ENCODE results near the gene TMEM179B. TPM values are rescaled to one million over a fixed set of nuclear protein-coding genes. Genes with fewer than 3 reads are reported as not detected.

Gene TMEM179B
- total and polyA plus RNA-seq, 9 of the 15 experiments (the other 6 are each of a cell fraction or from before 2014, with no cell fraction given) = 27.7 to 105 (median 37.0) TPM

DNA sequence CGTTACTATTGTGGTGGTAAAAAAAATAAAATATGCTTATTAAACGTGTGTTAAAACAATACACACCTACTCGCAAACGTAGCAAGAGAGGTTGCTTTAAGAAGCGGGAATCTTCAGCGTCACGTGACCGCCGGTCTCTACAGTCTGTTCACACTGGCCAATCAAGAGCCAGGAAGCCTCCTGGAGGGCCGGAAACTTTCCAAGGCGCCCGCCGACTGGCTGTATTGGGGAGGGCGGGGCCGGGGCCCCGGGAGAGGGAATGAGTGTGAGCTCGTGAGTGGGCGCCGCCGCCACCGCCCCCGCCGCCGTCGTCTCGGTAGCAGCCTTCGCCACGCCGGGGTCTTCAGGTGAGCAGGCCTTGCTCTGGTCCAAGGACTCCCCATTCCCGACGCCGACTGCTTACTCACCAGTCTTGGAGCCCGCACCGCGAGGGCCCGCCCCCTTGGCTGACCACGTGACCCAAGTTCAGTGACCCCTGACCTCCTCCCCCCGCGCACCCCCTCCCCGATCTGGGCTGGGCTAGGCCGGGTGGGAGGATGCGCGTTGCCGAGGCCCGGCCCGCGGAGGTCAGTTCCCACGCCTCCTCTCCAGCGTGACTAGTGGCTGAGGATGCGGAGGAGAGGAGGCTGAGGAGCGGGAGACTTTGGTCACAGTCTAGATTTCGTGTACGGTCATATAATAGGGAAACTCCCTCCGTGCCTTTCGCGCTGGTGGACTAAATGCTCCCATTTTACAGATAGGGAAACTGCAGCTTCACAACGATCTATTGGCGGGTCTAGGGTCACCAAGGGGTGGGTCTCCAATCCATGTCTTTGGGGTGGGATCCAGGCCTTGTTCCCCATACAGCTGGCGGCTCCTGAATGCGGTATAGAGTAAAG lies 15.8 kb upstream of the TMEM179B start, which contains the start of gene TAF6L (continued):
- no peak for TF ChIP-seq STAT5B (CRISPR knock-in tag; IDR thresholded peaks at IDR 0.05)
- no peak for TF ChIP-seq ZNF668 (CRISPR knock-in tag; IDR thresholded peaks at IDR 0.05)
- TF ChIP-seq FOXA3 (CRISPR knock-in tag; conservative IDR thresholded peaks at IDR 0.05 in 1 of 2, IDR thresholded peaks at IDR 0.05 in 1 of 2) = 0 out of 4 replicates have a peak, but pooled peaks of 1 of the 2 experiments have one; percentile 53
- no peak for TF ChIP-seq YBX1 (IDR thresholded peaks at IDR 0.05)
- TF ChIP-seq ZNF311 (CRISPR knock-in tag; IDR thresholded peaks at IDR 0.05) = no peak
- no peak for TF ChIP-seq NFIC (IDR thresholded peaks at IDR 0.05)
- TF ChIP-seq ASH1L (IDR thresholded peaks at IDR 0.05; ENCODE audit: borderline replicate concordance, low read depth, partially characterized antibody) = peak; percentile 46
- no peak for TF ChIP-seq ZNF354B (CRISPR knock-in tag; IDR thresholded peaks at IDR 0.05)
- no peak for TF ChIP-seq TCFL5 (CRISPR knock-in tag; conservative IDR thresholded peaks at IDR 0.05)
- no peak for TF ChIP-seq BMI1 (IDR thresholded peaks at IDR 0.05; ENCODE audit: low read length)
- TF ChIP-seq, protein P1, sequence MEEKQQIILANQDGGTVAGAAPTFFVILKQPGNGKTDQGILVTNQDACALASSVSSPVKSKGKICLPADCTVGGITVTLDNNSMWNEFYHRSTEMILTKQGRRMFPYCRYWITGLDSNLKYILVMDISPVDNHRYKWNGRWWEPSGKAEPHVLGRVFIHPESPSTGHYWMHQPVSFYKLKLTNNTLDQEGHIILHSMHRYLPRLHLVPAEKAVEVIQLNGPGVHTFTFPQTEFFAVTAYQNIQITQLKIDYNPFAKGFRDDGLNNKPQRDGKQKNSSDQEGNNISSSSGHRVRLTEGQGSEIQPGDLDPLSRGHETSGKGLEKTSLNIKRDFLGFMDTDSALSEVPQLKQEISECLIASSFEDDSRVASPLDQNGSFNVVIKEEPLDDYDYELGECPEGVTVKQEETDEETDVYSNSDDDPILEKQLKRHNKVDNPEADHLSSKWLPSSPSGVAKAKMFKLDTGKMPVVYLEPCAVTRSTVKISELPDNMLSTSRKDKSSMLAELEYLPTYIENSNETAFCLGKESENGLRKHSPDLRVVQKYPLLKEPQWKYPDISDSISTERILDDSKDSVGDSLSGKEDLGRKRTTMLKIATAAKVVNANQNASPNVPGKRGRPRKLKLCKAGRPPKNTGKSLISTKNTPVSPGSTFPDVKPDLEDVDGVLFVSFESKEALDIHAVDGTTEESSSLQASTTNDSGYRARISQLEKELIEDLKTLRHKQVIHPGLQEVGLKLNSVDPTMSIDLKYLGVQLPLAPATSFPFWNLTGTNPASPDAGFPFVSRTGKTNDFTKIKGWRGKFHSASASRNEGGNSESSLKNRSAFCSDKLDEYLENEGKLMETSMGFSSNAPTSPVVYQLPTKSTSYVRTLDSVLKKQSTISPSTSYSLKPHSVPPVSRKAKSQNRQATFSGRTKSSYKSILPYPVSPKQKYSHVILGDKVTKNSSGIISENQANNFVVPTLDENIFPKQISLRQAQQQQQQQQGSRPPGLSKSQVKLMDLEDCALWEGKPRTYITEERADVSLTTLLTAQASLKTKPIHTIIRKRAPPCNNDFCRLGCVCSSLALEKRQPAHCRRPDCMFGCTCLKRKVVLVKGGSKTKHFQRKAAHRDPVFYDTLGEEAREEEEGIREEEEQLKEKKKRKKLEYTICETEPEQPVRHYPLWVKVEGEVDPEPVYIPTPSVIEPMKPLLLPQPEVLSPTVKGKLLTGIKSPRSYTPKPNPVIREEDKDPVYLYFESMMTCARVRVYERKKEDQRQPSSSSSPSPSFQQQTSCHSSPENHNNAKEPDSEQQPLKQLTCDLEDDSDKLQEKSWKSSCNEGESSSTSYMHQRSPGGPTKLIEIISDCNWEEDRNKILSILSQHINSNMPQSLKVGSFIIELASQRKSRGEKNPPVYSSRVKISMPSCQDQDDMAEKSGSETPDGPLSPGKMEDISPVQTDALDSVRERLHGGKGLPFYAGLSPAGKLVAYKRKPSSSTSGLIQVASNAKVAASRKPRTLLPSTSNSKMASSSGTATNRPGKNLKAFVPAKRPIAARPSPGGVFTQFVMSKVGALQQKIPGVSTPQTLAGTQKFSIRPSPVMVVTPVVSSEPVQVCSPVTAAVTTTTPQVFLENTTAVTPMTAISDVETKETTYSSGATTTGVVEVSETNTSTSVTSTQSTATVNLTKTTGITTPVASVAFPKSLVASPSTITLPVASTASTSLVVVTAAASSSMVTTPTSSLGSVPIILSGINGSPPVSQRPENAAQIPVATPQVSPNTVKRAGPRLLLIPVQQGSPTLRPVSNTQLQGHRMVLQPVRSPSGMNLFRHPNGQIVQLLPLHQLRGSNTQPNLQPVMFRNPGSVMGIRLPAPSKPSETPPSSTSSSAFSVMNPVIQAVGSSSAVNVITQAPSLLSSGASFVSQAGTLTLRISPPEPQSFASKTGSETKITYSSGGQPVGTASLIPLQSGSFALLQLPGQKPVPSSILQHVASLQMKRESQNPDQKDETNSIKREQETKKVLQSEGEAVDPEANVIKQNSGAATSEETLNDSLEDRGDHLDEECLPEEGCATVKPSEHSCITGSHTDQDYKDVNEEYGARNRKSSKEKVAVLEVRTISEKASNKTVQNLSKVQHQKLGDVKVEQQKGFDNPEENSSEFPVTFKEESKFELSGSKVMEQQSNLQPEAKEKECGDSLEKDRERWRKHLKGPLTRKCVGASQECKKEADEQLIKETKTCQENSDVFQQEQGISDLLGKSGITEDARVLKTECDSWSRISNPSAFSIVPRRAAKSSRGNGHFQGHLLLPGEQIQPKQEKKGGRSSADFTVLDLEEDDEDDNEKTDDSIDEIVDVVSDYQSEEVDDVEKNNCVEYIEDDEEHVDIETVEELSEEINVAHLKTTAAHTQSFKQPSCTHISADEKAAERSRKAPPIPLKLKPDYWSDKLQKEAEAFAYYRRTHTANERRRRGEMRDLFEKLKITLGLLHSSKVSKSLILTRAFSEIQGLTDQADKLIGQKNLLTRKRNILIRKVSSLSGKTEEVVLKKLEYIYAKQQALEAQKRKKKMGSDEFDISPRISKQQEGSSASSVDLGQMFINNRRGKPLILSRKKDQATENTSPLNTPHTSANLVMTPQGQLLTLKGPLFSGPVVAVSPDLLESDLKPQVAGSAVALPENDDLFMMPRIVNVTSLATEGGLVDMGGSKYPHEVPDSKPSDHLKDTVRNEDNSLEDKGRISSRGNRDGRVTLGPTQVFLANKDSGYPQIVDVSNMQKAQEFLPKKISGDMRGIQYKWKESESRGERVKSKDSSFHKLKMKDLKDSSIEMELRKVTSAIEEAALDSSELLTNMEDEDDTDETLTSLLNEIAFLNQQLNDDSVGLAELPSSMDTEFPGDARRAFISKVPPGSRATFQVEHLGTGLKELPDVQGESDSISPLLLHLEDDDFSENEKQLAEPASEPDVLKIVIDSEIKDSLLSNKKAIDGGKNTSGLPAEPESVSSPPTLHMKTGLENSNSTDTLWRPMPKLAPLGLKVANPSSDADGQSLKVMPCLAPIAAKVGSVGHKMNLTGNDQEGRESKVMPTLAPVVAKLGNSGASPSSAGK (IDR thresholded peaks at IDR 0.05) = peak; percentile 78
- peak; percentile 52 for TF ChIP-seq POLR2AphosphoS5 (IDR thresholded peaks at IDR 0.05; ENCODE audit: control insufficient read depth, insufficient read depth, low read depth, low read length)
- no peak for TF ChIP-seq IRF2 (CRISPR knock-in tag; IDR thresholded peaks at IDR 0.05)
- TF ChIP-seq HDAC2 (IDR thresholded peaks at IDR 0.05) = peak; percentile 95
- TF ChIP-seq, protein P2, sequence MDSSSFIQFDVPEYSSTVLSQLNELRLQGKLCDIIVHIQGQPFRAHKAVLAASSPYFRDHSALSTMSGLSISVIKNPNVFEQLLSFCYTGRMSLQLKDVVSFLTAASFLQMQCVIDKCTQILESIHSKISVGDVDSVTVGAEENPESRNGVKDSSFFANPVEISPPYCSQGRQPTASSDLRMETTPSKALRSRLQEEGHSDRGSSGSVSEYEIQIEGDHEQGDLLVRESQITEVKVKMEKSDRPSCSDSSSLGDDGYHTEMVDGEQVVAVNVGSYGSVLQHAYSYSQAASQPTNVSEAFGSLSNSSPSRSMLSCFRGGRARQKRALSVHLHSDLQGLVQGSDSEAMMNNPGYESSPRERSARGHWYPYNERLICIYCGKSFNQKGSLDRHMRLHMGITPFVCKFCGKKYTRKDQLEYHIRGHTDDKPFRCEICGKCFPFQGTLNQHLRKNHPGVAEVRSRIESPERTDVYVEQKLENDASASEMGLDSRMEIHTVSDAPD (CRISPR knock-in tag; IDR thresholded peaks at IDR 0.05) = no peak
- TF ChIP-seq NEUROD1 (IDR thresholded peaks at IDR 0.05; ENCODE audit: borderline replicate concordance, low read depth, low read length, partially characterized antibody) = peak; percentile 53
